ENCODE results near the gene INS. TPM values are rescaled to one million over a fixed set of nuclear protein-coding genes. Genes with fewer than 3 reads are reported as not detected.
A peak's percentile ranks its signal among the peaks of the same experiment; 100 is the strongest.

INS gene
- total and polyA plus RNA-seq, 2 of the 13 experiments (the other 11 are each of a cell fraction or from before 2014, with no cell fraction given): not detected

DNA sequence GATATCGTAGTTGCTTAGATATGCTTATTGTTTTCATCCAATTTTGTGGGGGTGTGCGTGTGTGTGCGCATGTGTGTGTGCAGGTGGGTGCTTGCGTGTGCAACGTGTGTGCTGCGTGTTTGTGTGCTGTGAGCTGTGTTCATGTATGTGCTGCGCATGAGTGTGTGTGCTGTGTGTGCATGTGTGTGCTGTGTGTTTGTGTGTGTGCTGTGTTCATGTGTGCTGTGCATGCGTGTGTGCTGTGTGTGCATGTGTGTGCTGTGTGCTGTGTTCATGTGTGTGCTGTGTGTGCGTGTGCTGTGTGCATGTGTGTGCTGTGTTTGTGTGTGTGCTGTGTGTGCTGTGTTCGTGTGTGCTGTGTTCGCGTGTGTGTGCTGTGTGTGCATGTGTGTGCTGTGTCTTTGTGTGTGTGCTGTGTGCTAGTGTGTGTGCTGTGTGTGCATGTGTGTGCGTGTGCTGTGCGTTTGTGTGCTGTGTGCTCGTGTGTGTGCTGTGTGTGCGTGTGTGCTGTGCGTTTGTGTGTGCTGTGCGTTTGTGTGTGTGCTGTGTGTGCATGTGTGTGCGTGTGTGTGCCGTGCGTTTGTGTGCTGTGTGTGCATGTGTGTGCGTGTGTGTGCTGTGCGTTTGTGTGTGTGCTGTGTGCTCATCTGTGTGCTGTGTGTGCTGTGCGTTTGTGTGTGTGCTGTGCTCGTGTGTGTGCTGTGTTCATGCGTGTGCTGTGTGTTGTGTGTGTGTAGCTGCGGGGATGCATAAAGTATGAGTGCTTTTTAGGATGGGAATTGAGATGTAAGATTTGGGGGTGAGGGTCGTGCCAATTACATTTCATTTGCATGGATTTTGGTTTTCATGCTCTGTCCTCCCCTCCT is 29.4 kb downstream of the INS start (continued):
- TF ChIP-seq, protein P1, sequence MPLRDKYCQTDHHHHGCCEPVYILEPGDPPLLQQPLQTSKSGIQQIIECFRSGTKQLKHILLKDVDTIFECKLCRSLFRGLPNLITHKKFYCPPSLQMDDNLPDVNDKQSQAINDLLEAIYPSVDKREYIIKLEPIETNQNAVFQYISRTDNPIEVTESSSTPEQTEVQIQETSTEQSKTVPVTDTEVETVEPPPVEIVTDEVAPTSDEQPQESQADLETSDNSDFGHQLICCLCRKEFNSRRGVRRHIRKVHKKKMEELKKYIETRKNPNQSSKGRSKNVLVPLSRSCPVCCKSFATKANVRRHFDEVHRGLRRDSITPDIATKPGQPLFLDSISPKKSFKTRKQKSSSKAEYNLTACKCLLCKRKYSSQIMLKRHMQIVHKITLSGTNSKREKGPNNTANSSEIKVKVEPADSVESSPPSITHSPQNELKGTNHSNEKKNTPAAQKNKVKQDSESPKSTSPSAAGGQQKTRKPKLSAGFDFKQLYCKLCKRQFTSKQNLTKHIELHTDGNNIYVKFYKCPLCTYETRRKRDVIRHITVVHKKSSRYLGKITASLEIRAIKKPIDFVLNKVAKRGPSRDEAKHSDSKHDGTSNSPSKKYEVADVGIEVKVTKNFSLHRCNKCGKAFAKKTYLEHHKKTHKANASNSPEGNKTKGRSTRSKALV (CRISPR knock-in tag; IDR thresholded peaks at IDR 0.05): no peak
- TF ChIP-seq CHCHD3 (CRISPR knock-in tag; IDR thresholded peaks at IDR 0.05) (no peak), SRF (IDR thresholded peaks at IDR 0.05; ENCODE audit: low read depth, low read length) (no peak), NCOA1 (CRISPR knock-in tag; IDR thresholded peaks at IDR 0.05) (no peak; the same call in 1 of the 2 replicates), ZNF503 (CRISPR knock-in tag; IDR thresholded peaks at IDR 0.05) (no peak), SP2 (CRISPR knock-in tag; IDR thresholded peaks at IDR 0.05) (peak; percentile 46; the same call in 1 of the 2 replicates), SNRNP70 (IDR thresholded peaks at IDR 0.05; ENCODE audit: low read depth, low read length) (no peak), ZBTB21 (CRISPR knock-in tag; IDR thresholded peaks at IDR 0.05) (no peak), ZNF44 (CRISPR knock-in tag; IDR thresholded peaks at IDR 0.05) (no peak), SUZ12 (IDR thresholded peaks at IDR 0.05; ENCODE audit: low read depth, low read length) (no peak), HMG20A (CRISPR knock-in tag; IDR thresholded peaks at IDR 0.05; ENCODE audit: borderline replicate concordance) (no peak), ZC3H13 (CRISPR knock-in tag; IDR thresholded peaks at IDR 0.05) (peak; percentile 99), YY1 (IDR thresholded peaks at IDR 0.05; ENCODE audit: insufficient read depth, insufficient replicate concordance, low read depth, low read length) (no peak), PAX8 (CRISPR knock-in tag; IDR thresholded peaks at IDR 0.05; ENCODE audit: borderline replicate concordance) (no peak), FOSL1 (CRISPR knock-in tag; IDR thresholded peaks at IDR 0.05; ENCODE audit: borderline replicate concordance) (no peak), BATF2 (CRISPR knock-in tag; IDR thresholded peaks at IDR 0.05) (0 out of 2 replicates have a peak, but pooled peaks have one; percentile 57), BRF2 (CRISPR knock-in tag; IDR thresholded peaks at IDR 0.05) (peak; percentile 64; the same call in 1 of the 2 replicates), KMT2A (CRISPR knock-in tag; IDR thresholded peaks at IDR 0.05) (no peak), IKZF4 (CRISPR knock-in tag; IDR thresholded peaks at IDR 0.05; ENCODE audit: borderline replicate concordance, low read depth, not compliant biosample characterization) (no peak)
- TF ChIP-seq, protein P2, sequence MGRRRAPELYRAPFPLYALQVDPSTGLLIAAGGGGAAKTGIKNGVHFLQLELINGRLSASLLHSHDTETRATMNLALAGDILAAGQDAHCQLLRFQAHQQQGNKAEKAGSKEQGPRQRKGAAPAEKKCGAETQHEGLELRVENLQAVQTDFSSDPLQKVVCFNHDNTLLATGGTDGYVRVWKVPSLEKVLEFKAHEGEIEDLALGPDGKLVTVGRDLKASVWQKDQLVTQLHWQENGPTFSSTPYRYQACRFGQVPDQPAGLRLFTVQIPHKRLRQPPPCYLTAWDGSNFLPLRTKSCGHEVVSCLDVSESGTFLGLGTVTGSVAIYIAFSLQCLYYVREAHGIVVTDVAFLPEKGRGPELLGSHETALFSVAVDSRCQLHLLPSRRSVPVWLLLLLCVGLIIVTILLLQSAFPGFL (CRISPR knock-in tag; IDR thresholded peaks at IDR 0.05): no peak

All from HepG2 (cell line).